ENCODE data around the gene KRT7.

Gene KRT7

GRCh38 chr12:52200086-52200780, 32.8 kb upstream of the KRT7 start:
- TF ChIP-seq CTCF (IDR thresholded peaks at IDR 0.05; ENCODE audit: control insufficient read depth, extremely low read depth, insufficient read depth), result no peak
- no peak for DNase-seq (ENCODE audit: low read depth)
- no peak overlapping the region for H3K4me3 ChIP-seq (ENCODE audit: low read depth, low read length)

GRCh38 chr12:52200781-52201450, 32.1 kb upstream of the KRT7 start:
- DNase-seq (ENCODE audit: low read depth), result no peak
- no peak for TF ChIP-seq CTCF (IDR thresholded peaks at IDR 0.05; ENCODE audit: control insufficient read depth, extremely low read depth, insufficient read depth)

GRCh38 chr12:52201451-52201839, 31.6 kb upstream of the KRT7 start:
- TF ChIP-seq CTCF (IDR thresholded peaks at IDR 0.05; ENCODE audit: control insufficient read depth, extremely low read depth, insufficient read depth), result no peak
- DNase-seq (ENCODE audit: low read depth), result no peak
- H3K4me3 ChIP-seq (ENCODE audit: low read depth, low read length), result no peak overlapping the region

More at GRCh38 chr12:52200781-52201450, 32.1 kb upstream of the KRT7 start:
- H3K4me3 ChIP-seq (ENCODE audit: low read depth, low read length), result no peak overlapping the region

- no peak for DNase-seq (ENCODE audit: low read depth)
- TF ChIP-seq CTCF (IDR thresholded peaks at IDR 0.05; ENCODE audit: control insufficient read depth, extremely low read depth, insufficient read depth), result no peak
- no peak overlapping the region for H3K4me3 ChIP-seq (ENCODE audit: low read depth, low read length)
Observed at GRCh38 chr12:52202361-52203078, 30.5 kb upstream of the KRT7 start.

GRCh38 chr12:52203079-52203921, 29.7 kb upstream of the KRT7 start:
- H3K4me3 ChIP-seq (ENCODE audit: low read depth, low read length), result no peak overlapping the region
- DNase-seq (ENCODE audit: low read depth), result no peak

More at GRCh38 chr12:52203079-52203921, 29.7 kb upstream of the KRT7 start:
- no peak for TF ChIP-seq CTCF (IDR thresholded peaks at IDR 0.05; ENCODE audit: control insufficient read depth, extremely low read depth, insufficient read depth)

Data from LNCaP clone FGC (cell line).